ENCODE data around the gene MMAB. TPM values are rescaled to one million over a fixed set of nuclear protein-coding genes. Genes with fewer than 3 reads are reported as not detected.

The MMAB gene
- total and polyA plus RNA-seq, 10 of the 15 experiments (the other 5 are each of a cell fraction or from before 2014, with no cell fraction given) = 10.6 to 65.3 (median 45.2) TPM

- DNase-seq (ENCODE audit: low read depth, low spot score) = no peak
- intact Hi-C loops (cut with micrococcal nuclease; ENCODE audit: unreplicated experiment) (no loop called here), in situ Hi-C loops (cut with MboI) (no loop called here)
- Histone ChIP-seq H3K27me3 (replicated peaks in 1 of 2; ENCODE audit: control insufficient read depth in 2 of 2, insufficient read depth in 2 of 2, low read length in 1 of 2) (no peaks in the 10 kb centered on the region), H3K9ac (ENCODE audit: control insufficient read depth, insufficient read depth, low read length) (no peak overlapping the region), H4K20me1 (ENCODE audit: control insufficient read depth, insufficient read depth) (no peaks in the 10 kb centered on the region), H3K4me3 (no peak overlapping the region), H3K4me2 (ENCODE audit: control insufficient read depth, insufficient read depth) (no peak overlapping the region), H3K4me1 (ENCODE audit: control insufficient read depth, insufficient read depth, low read length) (no peaks in the 10 kb centered on the region), H3K27ac (ENCODE audit: control insufficient read depth, insufficient read depth) (no peak overlapping the region), H3K9me3 (replicated peaks; ENCODE audit: control insufficient read depth, insufficient read depth, low read length) (no peaks in the 10 kb centered on the region), H3K36me3 (ENCODE audit: control insufficient read depth in 2 of 2, insufficient read depth in 2 of 2, low read length in 1 of 2) (peaks cover 4 to 8% of the 10 kb centered on the region in 2 experiments; a peak in 3 of 4 replicates), H2AFZ (ENCODE audit: control insufficient read depth, low read depth, low read length) (no peak overlapping the region), H3K79me2 (ENCODE audit: control insufficient read depth, insufficient read depth, low read length) (no peaks in the 10 kb centered on the region)
- ATAC-seq = no peak
- 89% methylated on average over 7 of the region's 7 CpGs for WGBS (ENCODE audit: insufficient coverage, insufficient replicate concordance, low lambda C conversion rate, missing lambda C conversion rate)
- POLR2A ChIA-PET = interaction anchor here (0.9 kb wide), 1 partner anchor 16 kb away, joined by 3 read pairs; the partner anchor contains the start of genes MMAB and MVK
- RAD21 ChIA-PET (ENCODE audit: unreplicated experiment) = no interaction called here
- no peak for FAIRE-seq
- SMC1A ChIA-PET (ENCODE audit: uncharacterized antibody, unreplicated experiment) = no interaction called here
- TF ChIP-seq CHD4 (IDR thresholded peaks at IDR 0.05) (no peak), NR2F1 (conservative IDR thresholded peaks at IDR 0.05) (no peak), CBX3 (IDR thresholded peaks at IDR 0.05; ENCODE audit: borderline replicate concordance, low read depth) (no peak), USF1 (IDR thresholded peaks at IDR 0.05; ENCODE audit: borderline replicate concordance, extremely low read length, insufficient read depth, low read depth, low read length) (no peak), FOS (IDR thresholded peaks at IDR 0.05; ENCODE audit: borderline replicate concordance, extremely low read depth, insufficient read length) (no peak), HCFC1 (IDR thresholded peaks at IDR 0.05; ENCODE audit: low read length) (no peak), MXI1 (IDR thresholded peaks at IDR 0.05; ENCODE audit: low read depth, low read length) (no peak), MYB (IDR thresholded peaks at IDR 0.05; ENCODE audit: borderline replicate concordance, low read depth, low read length) (no peak), GATAD2B (conservative IDR thresholded peaks at IDR 0.05; ENCODE audit: low read depth) (no peak), BCL11A (IDR thresholded peaks at IDR 0.05; ENCODE audit: low read depth, low read length) (no peak), ATF3 (IDR thresholded peaks at IDR 0.05; ENCODE audit: borderline replicate concordance, extremely low read depth, low read depth, low read length) (no peak), ZSCAN29 (IDR thresholded peaks at IDR 0.05) (no peak), HDAC2 (IDR thresholded peaks at IDR 0.05) (no peak), RAD21 (IDR thresholded peaks at IDR 0.05; ENCODE audit: insufficient read depth, low read depth, low read length) (no peak), RUNX3 (IDR thresholded peaks at IDR 0.05; ENCODE audit: low read length) (no peak), NR2C2 (IDR thresholded peaks at IDR 0.05; ENCODE audit: borderline replicate concordance, control insufficient read depth, insufficient read length, low read depth) (no peak), TCF3 (IDR thresholded peaks at IDR 0.05; ENCODE audit: borderline replicate concordance, insufficient read depth, low read depth, low read length) (no peak), KLF5 (IDR thresholded peaks at IDR 0.05; ENCODE audit: partially characterized antibody) (no peak)
- no TSS peak for BruUV-seq (replicated peaks)
- CTCF ChIA-PET = interaction anchor here (0.6 to 2.3 kb wide), 2 partner anchors 9 to 754 kb away, joined by 3 to 10 read pairs; no protein-coding TSS in a partner anchor
Observed at GRCh38 chr12:109589240-109589590, 15.9 kb upstream of the MMAB start.

Measured in GM12878 (cell line).